ENCODE data around the gene KYNU.
"Not testable (repeated sequence)": the region's sequence is repeated elsewhere in the genome, so short reads cannot be mapped to it uniquely, and the experiment has no call there.

The KYNU gene

GRCh38 chr2:143034292-143035074 lies 157.0 kb downstream of the KYNU start:
- peak; percentile 88 for DNase-seq

GRCh38 chr2:143051465-143051864 lies 174.0 kb downstream of the KYNU start:
- no peak for DNase-seq

- not testable (repeated sequence) for DNase-seq
Measured at GRCh38 chr2:143053437-143053836, 176.0 kb downstream of the KYNU start.

GRCh38 chr2:143056550-143056949 lies 179.1 kb downstream of the KYNU start:
- DNase-seq: no peak

- no peak for DNase-seq
Measured at GRCh38 chr2:143058851-143059250, 181.4 kb downstream of the KYNU start.

GRCh38 chr2:143063612-143064200 lies 186.2 kb downstream of the KYNU start:
- no peak for DNase-seq

GRCh38 chr2:143068094-143068493 lies 190.6 kb downstream of the KYNU start:
- no peak for DNase-seq

- no peak for DNase-seq
Measured at GRCh38 chr2:143068509-143068908, 191.0 kb downstream of the KYNU start.

GRCh38 chr2:143070704-143071103 lies 193.2 kb downstream of the KYNU start:
- DNase-seq: no peak

GRCh38 chr2:143071185-143071876 lies 193.9 kb downstream of the KYNU start:
- no peak for DNase-seq

GRCh38 chr2:143074913-143075312 lies 197.4 kb downstream of the KYNU start:
- DNase-seq: not testable (repeated sequence)

- DNase-seq: no peak
Measured at GRCh38 chr2:143075711-143076110, 198.2 kb downstream of the KYNU start.

- DNase-seq: no peak
Measured at GRCh38 chr2:143078104-143078503, 200.6 kb downstream of the KYNU start.

- no peak for DNase-seq
Measured at GRCh38 chr2:143081616-143082015, 204.2 kb downstream of the KYNU start.

GRCh38 chr2:143083636-143084035 lies 206.2 kb downstream of the KYNU start:
- no peak for DNase-seq

- no peak for DNase-seq
Measured at GRCh38 chr2:143084462-143084861, 207.0 kb downstream of the KYNU start.

GRCh38 chr2:143085125-143085784 lies 207.8 kb downstream of the KYNU start:
- no peak for DNase-seq

GRCh38 chr2:143087033-143087432 lies 209.6 kb downstream of the KYNU start:
- DNase-seq: no peak

- DNase-seq: no peak
Measured at GRCh38 chr2:143088388-143088787, 210.9 kb downstream of the KYNU start.

GRCh38 chr2:143089520-143089919 lies 212.1 kb downstream of the KYNU start:
- not testable (repeated sequence) for DNase-seq
